ENCODE measurements around the gene FBXL7. TPM values are rescaled to one million over a fixed set of nuclear protein-coding genes. Genes with fewer than 3 reads are reported as not detected.

FBXL7 gene
- total and polyA plus RNA-seq, 2 donors (not counting 1 experiment from before 2014, with no cell fraction given), result 6.4 to 12.9 TPM

DNA sequence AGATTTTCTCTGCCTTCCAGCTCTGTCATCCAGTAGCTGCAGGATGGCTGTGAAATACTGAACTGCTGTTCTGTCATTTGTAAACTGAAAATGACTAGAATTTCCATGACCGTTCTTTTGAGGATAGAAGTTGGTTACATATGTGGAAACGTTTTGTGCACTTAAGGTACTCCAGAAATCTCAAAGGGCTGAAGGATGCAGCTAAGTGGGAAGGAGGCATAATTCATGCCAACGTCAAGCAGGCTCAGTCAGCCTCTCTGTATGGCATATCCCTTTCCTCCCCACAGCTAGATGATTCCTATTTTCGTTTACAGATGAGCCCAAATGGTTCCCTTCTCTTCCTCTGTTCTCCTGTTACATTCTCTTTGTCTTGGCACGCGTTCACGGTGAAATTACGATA, 257.6 kb downstream of the FBXL7 start:
- no peak for DNase-seq (ENCODE audit: low read depth in 2 of 2)
- H3K9me3 ChIP-seq (ENCODE audit: control insufficient read depth, insufficient read depth, low read depth, low read length), result no peaks in the 10 kb centered on the region
- H4K20me1 ChIP-seq (ENCODE audit: control insufficient read depth, extremely low read depth, insufficient read depth, low read length), result no peaks in the 10 kb centered on the region
- no peak overlapping the region for H3K4me2 ChIP-seq (ENCODE audit: extremely low read depth, insufficient read depth, low read length)
- no peaks in the 10 kb centered on the region for H3K27me3 ChIP-seq (ENCODE audit: control insufficient read depth, insufficient read depth, low read length)
- peaks cover 1% of the 10 kb centered on the region for H3K79me2 ChIP-seq (ENCODE audit: control insufficient read depth, insufficient read depth, low read length)
- no peaks in the 10 kb centered on the region for H3K4me1 ChIP-seq (ENCODE audit: control insufficient read depth, extremely low read depth, insufficient read depth, low read length)
- H3K36me3 ChIP-seq (ENCODE audit: control insufficient read depth, insufficient read depth, low read length), result no peaks in the 10 kb centered on the region
- H3K4me3 ChIP-seq (replicated peaks in 1 of 4; ENCODE audit: control extremely low read depth in 1 of 4, insufficient read depth in 1 of 4, low read depth in 3 of 4, low read length in 4 of 4), result no peak overlapping the region
- H3K27ac ChIP-seq (ENCODE audit: insufficient read depth, low read length), result no peak overlapping the region
- no peak overlapping the region for H3K9ac ChIP-seq (ENCODE audit: insufficient read depth, low read length)
- TF ChIP-seq CTCF (conservative IDR thresholded peaks at IDR 0.05 in 1 of 2, IDR thresholded peaks at IDR 0.05 in 1 of 2; ENCODE audit: low read depth in 1 of 2, low read length in 2 of 2) (no peak), EZH2 (IDR thresholded peaks at IDR 0.05; ENCODE audit: low read length, missing control alignments) (no peak)
- no peak overlapping the region for H2AFZ ChIP-seq (ENCODE audit: low read length)

GRCh38 chr5:15762668-15763067, 262.7 kb downstream of the FBXL7 start:
- H3K4me3 ChIP-seq (replicated peaks in 1 of 4; ENCODE audit: control extremely low read depth in 1 of 4, insufficient read depth in 1 of 4, low read depth in 3 of 4, low read length in 4 of 4), result no peak overlapping the region
- H3K36me3 ChIP-seq (ENCODE audit: control insufficient read depth, insufficient read depth, low read length), result no peaks in the 10 kb centered on the region
- no peak overlapping the region for H3K9ac ChIP-seq (ENCODE audit: insufficient read depth, low read length)
- no peak for DNase-seq (ENCODE audit: low read depth in 2 of 2)
- no peak overlapping the region for H3K4me2 ChIP-seq (ENCODE audit: extremely low read depth, insufficient read depth, low read length)
- no peak overlapping the region for H3K27ac ChIP-seq (ENCODE audit: insufficient read depth, low read length)
- no peaks in the 10 kb centered on the region for H3K4me1 ChIP-seq (ENCODE audit: control insufficient read depth, extremely low read depth, insufficient read depth, low read length)
- no peaks in the 10 kb centered on the region for H3K27me3 ChIP-seq (ENCODE audit: control insufficient read depth, insufficient read depth, low read length)
- no peaks in the 10 kb centered on the region for H4K20me1 ChIP-seq (ENCODE audit: control insufficient read depth, extremely low read depth, insufficient read depth, low read length)
- H2AFZ ChIP-seq (ENCODE audit: low read length), result no peak overlapping the region
- H3K9me3 ChIP-seq (ENCODE audit: control insufficient read depth, insufficient read depth, low read depth, low read length), result no peaks in the 10 kb centered on the region
- no peak for TF ChIP-seq CTCF (conservative IDR thresholded peaks at IDR 0.05 in 1 of 2, IDR thresholded peaks at IDR 0.05 in 1 of 2; ENCODE audit: low read depth in 1 of 2, low read length in 2 of 2)
- TF ChIP-seq EZH2 (IDR thresholded peaks at IDR 0.05; ENCODE audit: low read length, missing control alignments), result no peak
- H3K79me2 ChIP-seq (ENCODE audit: control insufficient read depth, insufficient read depth, low read length), result no peaks in the 10 kb centered on the region

- H3K4me2 ChIP-seq (ENCODE audit: extremely low read depth, insufficient read depth, low read length), result no peak overlapping the region
- DNase-seq (ENCODE audit: low read depth in 2 of 2), result peak in 1 of 2 donors; percentile 17
- H2AFZ ChIP-seq (ENCODE audit: low read length), result no peak overlapping the region
- H3K9ac ChIP-seq (ENCODE audit: insufficient read depth, low read length), result no peak overlapping the region
- H3K4me1 ChIP-seq (ENCODE audit: control insufficient read depth, extremely low read depth, insufficient read depth, low read length), result no peaks in the 10 kb centered on the region
- no peak overlapping the region for H3K27ac ChIP-seq (ENCODE audit: insufficient read depth, low read length)
- H3K9me3 ChIP-seq (ENCODE audit: control insufficient read depth, insufficient read depth, low read depth, low read length), result no peaks in the 10 kb centered on the region
- TF ChIP-seq CTCF (conservative IDR thresholded peaks at IDR 0.05 in 1 of 2, IDR thresholded peaks at IDR 0.05 in 1 of 2; ENCODE audit: low read depth in 1 of 2, low read length in 2 of 2), result no peak
- TF ChIP-seq EZH2 (IDR thresholded peaks at IDR 0.05; ENCODE audit: low read length, missing control alignments), result no peak
- no peaks in the 10 kb centered on the region for H4K20me1 ChIP-seq (ENCODE audit: control insufficient read depth, extremely low read depth, insufficient read depth, low read length)
- no peaks in the 10 kb centered on the region for H3K36me3 ChIP-seq (ENCODE audit: control insufficient read depth, insufficient read depth, low read length)
- no peaks in the 10 kb centered on the region for H3K27me3 ChIP-seq (ENCODE audit: control insufficient read depth, insufficient read depth, low read length)
- no peak overlapping the region for H3K4me3 ChIP-seq (replicated peaks in 1 of 4; ENCODE audit: control extremely low read depth in 1 of 4, insufficient read depth in 1 of 4, low read depth in 3 of 4, low read length in 4 of 4)
- H3K79me2 ChIP-seq (ENCODE audit: control insufficient read depth, insufficient read depth, low read length), result no peaks in the 10 kb centered on the region
Measured at GRCh38 chr5:15763754-15764153, 263.8 kb downstream of the FBXL7 start.

Data from fibroblast of lung (primary cell).